Effector memory CD8-positive, alpha-beta T cell (primary cell): Measurements from ENCODE around the gene RNF121.

Experiments used
- ATAC-seq: fragments of 150-1000 bp; cut with Tn5 transposase; replicated peaks from 2 replicates; pipeline ENCODE4 v1.10.0; 2021; ENCODE audit warnings: mild to moderate bottlenecking, moderate library complexity
- DNase-seq, 3 experiments: peaks; one replicate each; pipeline ENCODE4 v3.0.0; 2021
- H3K27ac Mint-ChIP-seq, 2 donors: one replicate each; pipeline ENCODE4 v1.8.0; 2022; ENCODE audit warnings: mild to moderate bottlenecking in 2 of 2, mixed read lengths in 2 of 2, moderate library complexity in 2 of 2
- H3K27me3 Mint-ChIP-seq, 2 donors: one replicate each; pipeline ENCODE4 v1.8.0; 2022; ENCODE audit warnings: mixed read lengths in 2 of 2
- H3K36me3 Mint-ChIP-seq: one replicate; pipeline ENCODE4 v1.8.0; 2022; ENCODE audit warnings: mild to moderate bottlenecking, moderate library complexity, mixed read lengths; ENCODE audit not compliant: insufficient read depth
- H3K4me1 Mint-ChIP-seq, 2 donors: one replicate each; pipeline ENCODE4 v1.8.0; 2022; ENCODE audit warnings: low read depth in 2 of 2, mixed read lengths in 2 of 2
- H3K4me3 Mint-ChIP-seq, 2 donors: one replicate each; pipeline ENCODE4 v1.8.0; 2022; ENCODE audit warnings: mild to moderate bottlenecking in 2 of 2, mixed read lengths in 2 of 2, moderate library complexity in 2 of 2
- H3K9me3 Mint-ChIP-seq, 2 donors: one replicate each; pipeline ENCODE4 v1.8.0; 2022; ENCODE audit warnings: mixed read lengths in 2 of 2

RNF121 gene

DNA sequence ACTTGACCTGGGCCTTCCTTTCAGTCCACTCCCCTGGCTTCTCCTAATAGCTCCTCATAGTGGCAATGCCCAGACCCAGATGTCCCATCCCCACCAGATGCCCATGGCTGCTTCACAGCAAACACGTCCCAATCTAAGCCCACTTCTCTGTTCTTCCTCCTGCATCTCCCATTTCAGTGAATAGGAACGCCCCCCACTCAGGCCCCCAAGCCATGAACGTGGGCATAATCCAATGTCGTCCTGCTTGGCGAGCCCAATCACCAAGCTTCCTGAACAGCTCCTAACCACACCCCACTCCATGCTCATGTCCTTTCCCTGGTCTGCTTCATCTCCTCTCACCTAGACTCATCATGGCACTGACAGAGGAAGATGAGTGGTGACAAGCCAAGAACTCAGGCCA lies 78.7 kb downstream of the RNF121 start:
- H3K4me1 Mint-ChIP-seq = peaks cover 0 to 3% of the 10 kb centered on the region in 2 donors
- H3K36me3 Mint-ChIP-seq = peaks cover 86% of the 10 kb centered on the region
- H3K4me3 Mint-ChIP-seq = no peak overlapping the region
- H3K27ac Mint-ChIP-seq = peak overlapping the region; percentile 44 to 72
- no peaks in the 10 kb centered on the region for H3K27me3 Mint-ChIP-seq
- H3K9me3 Mint-ChIP-seq = no peaks in the 10 kb centered on the region
- DNase-seq (no peak), ATAC-seq (no peak)

DNA sequence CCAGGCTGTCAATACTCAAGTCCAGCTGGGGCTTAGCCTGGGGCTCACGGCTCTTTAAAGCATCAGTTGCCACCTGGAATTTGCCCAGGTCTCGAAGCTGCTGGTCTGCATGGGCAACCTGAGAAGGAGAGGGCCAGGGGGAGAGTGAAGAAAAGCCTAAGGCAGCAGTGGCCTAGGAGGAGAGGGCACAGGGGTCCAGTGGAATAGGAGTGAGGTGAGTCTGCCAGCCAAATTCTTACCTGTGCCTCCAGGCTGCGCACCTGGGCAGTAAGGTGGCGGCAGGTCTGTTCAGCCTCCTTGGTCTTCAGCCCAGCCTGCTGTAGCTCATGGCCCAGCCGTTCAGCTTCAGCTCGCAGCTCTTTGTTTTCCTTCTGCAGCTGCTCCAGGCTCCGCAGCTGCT lies 79.9 kb downstream of the RNF121 start:
- Mint-ChIP-seq H3K4me1 (peaks cover 2 to 3% of the 10 kb centered on the region in 2 donors), H3K9me3 (no peaks in the 10 kb centered on the region), H3K4me3 (no peak overlapping the region), H3K27me3 (no peaks in the 10 kb centered on the region), H3K27ac (peak overlapping the region in 1 of 2 donors; percentile 44), H3K36me3 (peaks cover 81% of the 10 kb centered on the region)
- ATAC-seq = no peak
- no peak for DNase-seq

GRCh38 chr11:72009156-72009555 lies 80.3 kb downstream of the RNF121 start:
- Mint-ChIP-seq H3K27ac (peak overlapping the region in 1 of 2 donors; percentile 76), H3K9me3 (no peaks in the 10 kb centered on the region), H3K36me3 (peaks cover 82% of the 10 kb centered on the region), H3K4me1 (peaks cover 3 to 4% of the 10 kb centered on the region in 2 donors), H3K27me3 (no peaks in the 10 kb centered on the region), H3K4me3 (no peak overlapping the region)
- DNase-seq = no peak
- ATAC-seq = no peak

DNA sequence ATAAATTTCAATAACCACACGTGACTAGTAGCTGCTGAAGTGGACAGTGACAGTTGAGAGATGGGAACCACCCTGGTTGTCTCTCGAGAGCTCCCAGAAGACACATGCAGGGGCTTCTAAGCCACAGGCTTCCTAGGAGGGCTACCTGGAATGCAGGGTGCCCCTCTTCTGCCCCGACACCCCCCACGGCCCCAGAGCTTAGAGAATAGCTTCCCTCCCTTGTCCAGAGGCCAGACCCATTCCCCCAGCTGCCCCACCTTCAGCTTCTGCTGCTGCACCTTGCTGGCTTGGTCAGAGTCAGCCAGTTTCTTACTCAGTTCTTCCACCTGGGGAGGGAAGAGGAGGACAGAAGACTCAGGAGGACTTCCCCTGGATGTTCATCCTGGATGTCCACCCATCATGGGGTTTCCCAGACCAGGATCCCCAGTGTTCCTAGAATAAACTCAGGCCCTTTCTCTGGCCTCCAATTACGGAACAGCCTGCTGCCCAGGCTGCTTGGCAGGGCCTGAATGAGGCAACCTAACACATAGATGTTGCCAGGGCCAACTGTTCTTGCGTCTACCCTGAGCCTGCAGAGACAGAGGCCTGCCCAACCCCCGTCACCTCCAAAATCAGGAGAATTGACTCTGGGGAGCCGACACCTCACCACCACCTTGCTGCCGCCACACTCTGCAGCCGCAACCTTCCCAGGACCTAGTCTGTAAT lies 81.8 kb downstream of the RNF121 start:
- Mint-ChIP-seq H3K27me3 (no peaks in the 10 kb centered on the region), H3K27ac (peak overlapping the region; percentile 54 to 73), H3K9me3 (no peaks in the 10 kb centered on the region), H3K4me3 (no peak overlapping the region), H3K4me1 (peaks cover 9 to 16% of the 10 kb centered on the region in 2 donors), H3K36me3 (peaks cover 82% of the 10 kb centered on the region)
- ATAC-seq = no peak
- DNase-seq = no peak

DNA sequence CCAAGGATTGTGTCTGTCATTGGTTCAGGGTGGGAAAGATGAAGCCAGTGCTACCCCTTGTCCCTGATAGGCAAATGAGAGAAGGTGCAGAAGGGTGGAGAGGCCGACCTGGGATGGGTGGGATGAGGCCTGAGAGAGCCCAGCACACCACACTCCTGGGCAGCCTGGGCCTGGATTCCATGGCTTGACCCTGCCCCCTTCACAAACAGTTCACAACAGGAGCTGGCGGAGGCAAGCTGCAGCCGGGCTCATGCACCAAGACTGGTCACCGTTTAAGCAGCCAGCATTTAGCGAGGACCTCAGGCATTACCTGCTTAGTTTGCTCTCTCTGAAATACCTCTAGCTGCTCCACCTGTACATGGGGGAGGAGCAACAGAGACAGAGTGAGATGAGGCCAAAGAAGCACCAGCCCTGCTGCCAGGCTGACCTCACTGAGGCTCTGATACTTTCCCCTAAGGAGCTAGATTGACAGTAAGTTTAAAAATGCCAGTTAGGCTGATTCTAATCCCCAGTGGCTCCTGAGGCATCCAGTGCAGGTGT lies 83.3 kb downstream of the RNF121 start:
- Mint-ChIP-seq H3K4me1 (peaks cover 9 to 16% of the 10 kb centered on the region in 2 donors), H3K36me3 (peaks cover 82% of the 10 kb centered on the region), H3K27ac (peak overlapping the region in 1 of 2 donors; percentile 58), H3K9me3 (no peaks in the 10 kb centered on the region), H3K4me3 (no peak overlapping the region), H3K27me3 (no peaks in the 10 kb centered on the region)
- no peak for ATAC-seq
- no peak for DNase-seq

DNA sequence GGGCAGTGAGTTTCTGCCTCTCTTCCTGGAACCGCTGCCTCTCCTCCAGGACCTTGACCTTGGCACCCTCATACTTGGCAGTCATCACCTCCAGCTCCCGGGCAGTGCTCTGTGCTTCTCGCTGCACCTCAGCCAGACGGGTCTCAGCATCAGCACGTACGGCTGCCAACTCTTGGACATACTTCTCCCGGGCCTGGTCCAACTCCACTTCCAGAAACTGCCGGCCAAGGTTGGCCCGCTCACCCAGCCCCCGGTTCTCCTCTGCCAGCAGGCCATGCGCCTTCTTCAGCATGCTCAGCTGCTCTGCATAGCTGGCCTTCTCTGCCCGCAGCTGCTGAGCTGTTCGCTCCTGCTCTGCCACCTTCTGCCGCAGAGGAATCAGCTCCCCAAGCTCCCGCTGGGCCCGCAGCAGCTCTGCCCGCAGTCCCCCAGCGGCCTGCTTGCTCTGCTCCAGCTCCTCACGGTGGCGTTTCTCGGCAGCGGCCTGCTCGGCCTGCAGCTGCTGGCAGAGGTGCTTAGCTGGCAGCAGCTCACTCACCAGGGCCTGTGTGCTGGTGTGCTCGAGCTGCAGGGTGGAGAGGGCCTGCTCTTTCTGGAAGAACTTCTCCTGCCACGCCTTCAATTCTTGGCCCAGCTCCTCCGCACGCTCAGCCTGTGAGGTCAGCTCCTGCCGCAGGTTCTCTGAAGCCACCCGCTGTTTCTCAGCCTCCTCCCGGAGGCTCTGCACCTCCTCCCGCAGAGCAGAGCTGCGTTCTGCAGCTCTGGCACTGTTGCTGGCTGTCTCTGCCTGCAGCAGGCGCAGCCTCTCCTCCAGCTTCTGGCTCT lies 84.3 kb downstream of the RNF121 start:
- no peak for ATAC-seq
- peaks cover 9 to 16% of the 10 kb centered on the region in 2 donors for H3K4me1 Mint-ChIP-seq
- no peak overlapping the region for H3K4me3 Mint-ChIP-seq
- no peaks in the 10 kb centered on the region for H3K27me3 Mint-ChIP-seq
- no peaks in the 10 kb centered on the region for H3K9me3 Mint-ChIP-seq
- DNase-seq = no peak
- H3K36me3 Mint-ChIP-seq = peaks cover 83% of the 10 kb centered on the region
- H3K27ac Mint-ChIP-seq = peak overlapping the region in 1 of 2 donors; percentile 36

DNA sequence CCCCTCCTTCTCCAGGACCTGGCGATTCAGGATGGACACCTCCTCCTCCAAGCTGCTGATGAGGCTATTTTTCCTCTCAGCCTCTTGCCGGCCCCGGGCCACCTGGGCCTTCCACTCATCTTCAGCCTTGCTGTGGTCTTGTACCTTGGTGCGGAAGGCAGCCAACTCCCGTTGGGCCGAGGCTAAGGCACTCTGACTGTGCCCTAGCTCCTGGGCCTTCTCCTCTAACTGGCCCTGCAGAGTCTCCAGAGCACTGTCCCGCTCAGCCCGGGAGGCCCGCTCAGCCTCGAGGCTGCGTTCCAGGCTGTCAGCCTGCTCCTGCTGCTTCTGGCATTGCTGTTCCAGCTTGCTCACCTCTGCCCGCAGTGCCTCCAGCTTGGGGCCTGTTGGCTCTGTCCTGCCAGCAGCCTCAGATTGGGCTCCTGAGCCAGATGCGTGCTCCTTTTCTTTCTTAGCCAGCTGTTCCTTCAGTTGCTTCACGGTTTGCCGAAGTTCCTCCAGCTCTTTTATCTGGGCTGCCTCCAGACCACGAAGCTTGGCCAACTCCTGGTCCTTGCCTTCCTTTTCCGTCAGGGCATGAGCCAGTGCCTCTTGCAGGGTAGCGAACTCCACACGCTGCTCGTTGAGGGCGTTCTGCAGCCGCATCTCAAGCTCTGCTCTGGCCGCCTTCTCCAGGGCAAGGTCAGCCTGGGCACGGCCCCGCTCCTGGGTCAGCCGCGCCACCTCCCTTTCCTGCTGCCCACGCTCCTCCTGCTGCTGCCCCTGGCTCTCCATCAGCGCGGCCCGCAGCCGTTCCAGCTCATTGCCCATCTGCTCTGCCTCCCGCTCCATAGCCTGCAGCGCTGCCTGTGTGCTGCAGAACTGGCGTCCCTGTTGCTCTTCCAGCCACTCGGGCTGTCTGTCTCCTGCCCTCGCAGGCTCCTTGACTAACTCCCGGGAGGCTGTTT lies 85.2 kb downstream of the RNF121 start:
- Mint-ChIP-seq H3K36me3 (peaks cover 84% of the 10 kb centered on the region), H3K27ac (peak overlapping the region in 1 of 2 donors; percentile 36), H3K4me1 (peaks cover 9 to 16% of the 10 kb centered on the region in 2 donors), H3K9me3 (no peaks in the 10 kb centered on the region), H3K27me3 (no peaks in the 10 kb centered on the region), H3K4me3 (no peak overlapping the region)
- DNase-seq (no peak), ATAC-seq (no peak)

GRCh38 chr11:72014761-72015320 lies 86.0 kb downstream of the RNF121 start:
- no peaks in the 10 kb centered on the region for H3K27me3 Mint-ChIP-seq
- H3K36me3 Mint-ChIP-seq = peaks cover 85% of the 10 kb centered on the region
- H3K9me3 Mint-ChIP-seq = no peaks in the 10 kb centered on the region
- H3K27ac Mint-ChIP-seq = peak overlapping the region; percentile 64 to 82
- H3K4me1 Mint-ChIP-seq = peaks cover 9 to 16% of the 10 kb centered on the region in 2 donors
- DNase-seq = no peak
- ATAC-seq = no peak
- H3K4me3 Mint-ChIP-seq = no peak overlapping the region

GRCh38 chr11:72015511-72016061 lies 86.7 kb downstream of the RNF121 start:
- no peak for ATAC-seq

DNA sequence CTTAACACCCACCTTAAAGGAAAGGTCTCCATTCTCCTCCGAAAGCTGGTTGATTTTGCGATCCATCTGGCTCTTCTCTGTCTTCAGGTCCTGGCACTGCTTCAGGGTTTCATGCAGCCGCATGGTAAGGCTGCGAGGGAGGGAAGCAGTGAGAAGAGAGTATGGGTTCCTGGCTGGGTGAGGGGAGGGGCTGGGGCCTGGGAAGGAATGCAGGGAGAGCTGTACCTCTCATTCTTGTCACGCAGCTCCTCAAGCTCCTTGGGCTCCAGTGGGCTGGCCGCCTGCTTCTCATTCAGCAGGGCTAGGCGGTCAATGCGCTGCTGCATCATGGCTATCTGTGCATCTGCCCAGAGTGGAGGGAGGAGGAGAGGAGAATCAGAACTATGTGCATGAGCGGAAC lies 89.3 kb downstream of the RNF121 start:
- no peaks in the 10 kb centered on the region for H3K27me3 Mint-ChIP-seq
- DNase-seq (no peak), ATAC-seq (no peak)
- H3K4me1 Mint-ChIP-seq = peaks cover 9 to 16% of the 10 kb centered on the region in 2 donors
- peak overlapping the region; percentile 33 to 82 for H3K27ac Mint-ChIP-seq
- H3K36me3 Mint-ChIP-seq = peaks cover 98% of the 10 kb centered on the region
- H3K4me3 Mint-ChIP-seq = no peak overlapping the region
- no peaks in the 10 kb centered on the region for H3K9me3 Mint-ChIP-seq

More at GRCh38 chr11:72015511-72016061, 86.7 kb downstream of the RNF121 start:
- no peaks in the 10 kb centered on the region for H3K27me3 Mint-ChIP-seq
- peaks cover 9 to 16% of the 10 kb centered on the region in 2 donors for H3K4me1 Mint-ChIP-seq
- DNase-seq = no peak
- H3K9me3 Mint-ChIP-seq = no peaks in the 10 kb centered on the region
- no peak overlapping the region for H3K4me3 Mint-ChIP-seq
- peaks cover 86% of the 10 kb centered on the region for H3K36me3 Mint-ChIP-seq
- H3K27ac Mint-ChIP-seq = peak overlapping the region; percentile 64 to 82

DNA sequence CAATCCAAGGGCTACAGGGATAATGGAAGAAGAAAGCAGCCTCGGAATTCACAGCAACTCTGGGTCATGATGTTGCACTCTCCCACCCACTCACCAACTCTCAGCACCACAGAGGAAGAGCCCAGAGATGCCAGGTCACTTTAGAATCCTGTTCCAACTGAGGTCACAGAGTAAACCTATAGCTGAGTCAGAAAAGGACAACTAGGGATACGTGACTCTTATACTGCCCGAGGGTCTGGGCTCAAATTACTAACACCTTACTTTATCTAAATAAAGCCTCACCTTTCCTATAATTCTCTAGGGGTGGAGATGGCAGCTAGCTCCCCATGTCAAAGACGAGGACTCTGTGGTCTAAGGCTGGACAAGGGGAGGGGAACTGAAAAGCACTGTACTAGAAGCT lies 94.5 kb downstream of the RNF121 start:
- Mint-ChIP-seq H3K36me3 (peaks cover 77% of the 10 kb centered on the region), H3K4me1 (peaks cover 7 to 8% of the 10 kb centered on the region in 2 donors), H3K27me3 (no peaks in the 10 kb centered on the region), H3K9me3 (no peaks in the 10 kb centered on the region), H3K27ac (peak overlapping the region in 1 of 2 donors; percentile 38), H3K4me3 (no peak overlapping the region)
- ATAC-seq (no peak), DNase-seq (no peak)

DNA sequence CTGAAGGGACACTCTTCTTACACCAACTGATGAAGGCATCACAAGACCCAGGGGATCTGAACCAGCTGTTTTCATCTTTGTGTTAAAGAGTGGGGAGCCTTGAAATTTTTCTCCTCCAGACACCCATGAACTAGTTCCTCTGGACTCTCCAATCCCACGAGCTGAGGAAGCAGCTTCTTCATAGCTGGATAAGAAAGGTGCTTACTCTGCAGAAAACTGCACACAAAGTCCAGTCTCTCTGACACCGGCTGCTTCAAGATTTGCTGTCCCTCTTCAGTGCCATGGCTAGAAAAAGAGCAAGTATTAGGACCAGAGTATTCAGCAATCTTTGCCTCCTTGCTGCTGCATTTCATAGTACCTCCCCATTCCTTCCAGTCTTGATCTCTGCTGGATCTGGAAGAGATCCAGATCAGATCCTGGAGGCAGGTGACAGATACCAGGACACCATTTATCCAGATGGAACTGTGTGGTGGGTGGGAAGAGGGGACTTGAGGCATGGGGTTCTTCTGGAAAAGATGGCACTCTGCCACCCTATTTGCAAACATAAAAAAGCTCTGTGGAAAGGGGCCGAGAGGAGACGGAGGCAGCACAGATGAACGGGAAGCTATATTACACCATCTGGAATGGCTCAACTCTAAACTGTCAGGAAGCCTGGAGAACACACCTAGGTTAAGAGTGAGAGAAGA lies 95.4 kb downstream of the RNF121 start:
- no peak for DNase-seq
- no peak for ATAC-seq
- H3K9me3 Mint-ChIP-seq = no peaks in the 10 kb centered on the region
- H3K36me3 Mint-ChIP-seq = peaks cover 74% of the 10 kb centered on the region
- H3K4me1 Mint-ChIP-seq = peaks cover 12 to 13% of the 10 kb centered on the region in 2 donors
- H3K27ac Mint-ChIP-seq = no peak overlapping the region
- H3K27me3 Mint-ChIP-seq = no peaks in the 10 kb centered on the region
- H3K4me3 Mint-ChIP-seq = no peak overlapping the region
